IPS-20b (cell line): ENCODE results near the gene BMP5.

Experiments used
- H3K27ac ChIP-seq: one replicate; pipeline ENCODE4 v1.5.1; 2013; ENCODE audit warnings: low read length
- H3K27me3 ChIP-seq: 2 replicates; pipeline ENCODE4 v1.6.1; 2013; ENCODE audit warnings: mild to moderate bottlenecking, low read length, inconsistent platforms; ENCODE audit not compliant: insufficient read depth
- H3K36me3 ChIP-seq: 2 replicates; pipeline ENCODE4 v1.6.1; 2013; ENCODE audit warnings: low read depth, mild to moderate bottlenecking, inconsistent platforms, low read length, moderate library complexity; ENCODE audit not compliant: insufficient read depth
- H3K4me1 ChIP-seq: 2 replicates; pipeline ENCODE4 v1.6.1; 2013; ENCODE audit warnings: mild to moderate bottlenecking, control low read depth, inconsistent platforms, low read length, moderate library complexity; ENCODE audit not compliant: insufficient read depth
- H3K4me3 ChIP-seq: 2 replicates; pipeline ENCODE4 v1.5.1; 2013; ENCODE audit warnings: mild to moderate bottlenecking, low read length, inconsistent platforms
- H3K9ac ChIP-seq: 2 replicates; pipeline ENCODE4 v1.6.1; 2013; ENCODE audit warnings: low read depth, mild to moderate bottlenecking, inconsistent platforms, low read length, moderate library complexity
- H3K9me3 ChIP-seq: 2 replicates; pipeline ENCODE4 v1.6.1; 2013; ENCODE audit warnings: mild to moderate bottlenecking, low read depth, low read length, inconsistent platforms; ENCODE audit not compliant: insufficient read depth

BMP5 gene

GRCh38 chr6:55704421-55704820, 171.0 kb downstream of the BMP5 start:
- no peak overlapping the region for H3K27ac ChIP-seq
- H3K9ac ChIP-seq, result no peak overlapping the region
- H3K9me3 ChIP-seq, result peaks cover 11% of the 10 kb centered on the region; the same call in 1 of the 2 replicates
- H3K4me3 ChIP-seq, result no peak overlapping the region
- H3K4me1 ChIP-seq, result no peaks in the 10 kb centered on the region; the same call in 1 of the 2 replicates
- no peaks in the 10 kb centered on the region for H3K36me3 ChIP-seq
- no peaks in the 10 kb centered on the region for H3K27me3 ChIP-seq
